Uterus (tissue), 4 donors: ENCODE data around the gene SPG11. TPM values are rescaled to one million over a fixed set of nuclear protein-coding genes. Genes with fewer than 3 reads are reported as not detected.
A peak's percentile ranks its signal among the peaks of the same experiment; 100 is the strongest.
"Not testable (repeated sequence)": the region's sequence is repeated elsewhere in the genome, so short reads cannot be mapped to it uniquely, and the experiment has no call there.

Experiments used
- DNase-seq, 2 donors: peaks; one replicate each; pipeline ENCODE4 v3.0.0-alpha.2; 2019 to 2020
- H3K27ac ChIP-seq, 2 donors: fragments of 200-600 bp; sonication (generic); 1 replicate in 1 of 2; 2 replicates in 1 of 2; pipeline ENCODE4 v1.5.1; 2016 to 2018
- H3K27me3 ChIP-seq, 2 donors: fragments of 200-600 bp; sonication (generic); one replicate each; pipeline ENCODE4 v1.5.1; 2018 to 2019; ENCODE audit warnings: control low read depth in 1 of 2
- H3K36me3 ChIP-seq, 2 donors: fragments of 200-600 bp; sonication (generic); one replicate each; pipeline ENCODE4 v1.5.1; 2019; ENCODE audit warnings: control low read depth in 1 of 2
- H3K4me1 ChIP-seq, 2 donors: fragments of 200-600 bp; sonication (generic); one replicate each; pipeline ENCODE4 v1.5.1; 2018 to 2019; ENCODE audit warnings: control low read depth in 1 of 2
- H3K4me3 ChIP-seq, 2 donors: fragments of 200-600 bp; sonication (generic); 1 replicate in 1 of 2; 2 replicates in 1 of 2; pipeline ENCODE4 v1.5.1; 2018 to 2019; ENCODE audit warnings: mild to moderate bottlenecking in 1 of 2
- H3K9me3 ChIP-seq, 2 donors: fragments of 200-600 bp; sonication (generic); one replicate each; pipeline ENCODE4 v1.5.1; 2019; ENCODE audit warnings: control low read depth in 1 of 2
- CTCF ChIP-seq, 4 experiments: fragments of 200-600 bp in 2 of 4; fragments of 450-650 bp in 2 of 4; sonication (generic) in 2 of 4; IDR thresholded peaks; one replicate each; pipeline ENCODE4 v1.5.1; 2016 to 2019; ENCODE audit warnings: antibody characterized with exemption in 4 of 4, mild to moderate bottlenecking in 2 of 4, moderate library complexity in 1 of 4
- POLR2A ChIP-seq, 2 donors: fragments of 450-650 bp; IDR thresholded peaks; one replicate each; pipeline ENCODE4 v1.6.1; 2016; ENCODE audit warnings: antibody characterized with exemption in 2 of 2, mild to moderate bottlenecking in 1 of 2, moderate library complexity in 1 of 2
- intact Hi-C: fragments of 100-400 bp; cut with DNase I; formaldehyde crosslinking; loops from one replicate; pipeline ENCODE4 v1.15.1; 2023; ENCODE audit warnings: low total_unique reads
- total RNA-seq, 4 donors: library from RNA; depleted of rRNA in 3 of 4; stranded (reverse); fragments of >200 nt in 3 of 4; gene quantifications; one replicate each; pipeline versions ENCODE4 v1.1.0 to v1.2.4, GENCODE V29; 2014 to 2023
- donor health status: DM: yes; HTN: yes; CAD: no.

The SPG11 gene
- total RNA-seq, 4 donors from 2014 or later = 34.1 to 88.0 (median 80.6) TPM

GRCh38 chr15:44565387-44566154 lies 97.9 kb downstream of the SPG11 start:
- no peaks in the 10 kb centered on the region for H3K36me3 ChIP-seq
- H3K27me3 ChIP-seq = no peaks in the 10 kb centered on the region
- no peak overlapping the region for H3K4me3 ChIP-seq
- no peak for DNase-seq
- H3K27ac ChIP-seq = no peak overlapping the region
- no peaks in the 10 kb centered on the region for H3K4me1 ChIP-seq
- intact Hi-C loops = no loop called here
- TF ChIP-seq POLR2A (IDR thresholded peaks at IDR 0.05) (no peak), CTCF (IDR thresholded peaks at IDR 0.05) (no peak)
- no peaks in the 10 kb centered on the region for H3K9me3 ChIP-seq

- H3K27me3 ChIP-seq, H3K27ac ChIP-seq, DNase-seq, H3K4me1 ChIP-seq, H3K4me3 ChIP-seq, H3K36me3 ChIP-seq, H3K9me3 ChIP-seq, intact Hi-C loops: not testable (repeated sequence)
Measured at GRCh38 chr15:44560926-44561325, 102.5 kb downstream of the SPG11 start.

GRCh38 chr15:44554934-44555723 lies 108.3 kb downstream of the SPG11 start:
- intact Hi-C loops = no loop called here

GRCh38 chr15:44550734-44551133 lies 112.7 kb downstream of the SPG11 start:
- no peaks in the 10 kb centered on the region for H3K36me3 ChIP-seq
- H3K4me3 ChIP-seq = no peak overlapping the region
- TF ChIP-seq CTCF (IDR thresholded peaks at IDR 0.05) (no peak), POLR2A (IDR thresholded peaks at IDR 0.05) (no peak)
- H3K4me1 ChIP-seq = no peaks in the 10 kb centered on the region
- H3K9me3 ChIP-seq = no peaks in the 10 kb centered on the region
- H3K27ac ChIP-seq = no peak overlapping the region
- H3K27me3 ChIP-seq = no peaks in the 10 kb centered on the region
- intact Hi-C loops = no loop called here
- no peak for DNase-seq

More at GRCh38 chr15:44554934-44555723, 108.3 kb downstream of the SPG11 start:
- no peaks in the 10 kb centered on the region for H3K9me3 ChIP-seq
- H3K27ac ChIP-seq = no peak overlapping the region
- no peak for TF ChIP-seq CTCF (IDR thresholded peaks at IDR 0.05)
- TF ChIP-seq POLR2A (IDR thresholded peaks at IDR 0.05) = no peak
- H3K27me3 ChIP-seq = no peaks in the 10 kb centered on the region
- no peak for DNase-seq
- no peak overlapping the region for H3K4me3 ChIP-seq
- no peaks in the 10 kb centered on the region for H3K36me3 ChIP-seq
- H3K4me1 ChIP-seq = no peaks in the 10 kb centered on the region

GRCh38 chr15:44550256-44550655 lies 113.2 kb downstream of the SPG11 start:
- H3K27me3 ChIP-seq = no peaks in the 10 kb centered on the region
- H3K4me3 ChIP-seq = no peak overlapping the region
- DNase-seq = no peak
- no peaks in the 10 kb centered on the region for H3K36me3 ChIP-seq
- H3K9me3 ChIP-seq = no peaks in the 10 kb centered on the region
- no peak overlapping the region for H3K27ac ChIP-seq
- TF ChIP-seq POLR2A (IDR thresholded peaks at IDR 0.05) (no peak), CTCF (IDR thresholded peaks at IDR 0.05) (peak in 2 of 4 experiments; percentile 9 to 17)
- intact Hi-C loops = no loop called here
- H3K4me1 ChIP-seq = no peaks in the 10 kb centered on the region

- DNase-seq, H3K27me3 ChIP-seq, H3K27ac ChIP-seq, intact Hi-C loops, H3K4me1 ChIP-seq, H3K9me3 ChIP-seq, H3K4me3 ChIP-seq, H3K36me3 ChIP-seq: not testable (repeated sequence)
Measured at GRCh38 chr15:44549152-44549551, 114.3 kb downstream of the SPG11 start.
